AG08395 (cell line): Measurements from ENCODE around the gene GOLPH3.
"Not testable (repeated sequence)": the region's sequence is repeated elsewhere in the genome, so short reads cannot be mapped to it uniquely, and the experiment has no call there.

Source experiments
- DNase-seq: peaks from one replicate; pipeline ENCODE4 v3.0.0; 2012; ENCODE audit warnings: mixed read lengths, low spot score

Gene GOLPH3

DNA sequence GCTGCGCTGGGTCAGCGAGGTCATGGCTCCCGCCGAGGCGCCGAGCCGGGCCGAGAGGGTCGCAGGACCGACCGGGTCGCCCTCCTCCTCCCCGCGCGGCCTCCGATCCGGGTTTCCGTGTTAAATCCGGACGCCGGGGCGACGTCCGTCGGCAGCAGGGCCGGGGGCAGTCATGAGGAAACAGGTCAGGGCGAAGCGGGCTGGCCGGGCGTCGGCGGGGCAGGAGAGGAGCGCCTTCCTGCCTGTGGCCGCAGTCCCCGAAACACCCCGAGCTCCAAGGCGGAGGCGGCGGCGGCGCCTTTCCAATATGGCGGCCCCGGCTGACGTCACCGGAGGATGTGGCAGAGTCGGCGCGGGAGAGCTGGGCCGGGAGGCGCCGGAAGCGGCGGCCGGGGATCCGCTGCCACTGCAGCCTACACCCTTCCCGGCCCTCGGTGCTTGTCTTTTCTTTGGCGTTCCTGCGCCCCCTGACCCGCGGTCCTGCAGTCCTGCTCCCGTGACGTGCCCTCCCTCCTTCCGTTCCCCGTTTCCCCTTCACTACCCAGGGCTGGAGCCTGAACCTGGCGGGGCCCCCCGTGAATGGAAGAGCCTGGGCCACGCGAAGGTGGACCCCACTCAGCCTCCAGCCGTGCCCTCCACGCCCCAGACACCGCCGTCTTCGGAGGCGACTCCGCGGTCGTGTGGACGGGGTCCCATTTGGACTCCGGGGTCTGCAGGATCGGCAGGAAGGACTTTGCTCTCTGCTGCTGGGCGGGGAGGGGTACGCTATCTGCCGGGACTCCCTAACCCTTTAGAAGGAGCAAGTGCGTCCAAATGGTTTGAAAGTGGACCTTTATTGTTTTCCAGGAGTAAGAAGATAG, at the start of gene GOLPH3:
Gene GOLPH3 (minus strand): TSS at position 309 of the 860 bp plus-strand sequence. CDS start 285 bp downstream, at position 24.
- peak; percentile 92 for DNase-seq

DNA sequence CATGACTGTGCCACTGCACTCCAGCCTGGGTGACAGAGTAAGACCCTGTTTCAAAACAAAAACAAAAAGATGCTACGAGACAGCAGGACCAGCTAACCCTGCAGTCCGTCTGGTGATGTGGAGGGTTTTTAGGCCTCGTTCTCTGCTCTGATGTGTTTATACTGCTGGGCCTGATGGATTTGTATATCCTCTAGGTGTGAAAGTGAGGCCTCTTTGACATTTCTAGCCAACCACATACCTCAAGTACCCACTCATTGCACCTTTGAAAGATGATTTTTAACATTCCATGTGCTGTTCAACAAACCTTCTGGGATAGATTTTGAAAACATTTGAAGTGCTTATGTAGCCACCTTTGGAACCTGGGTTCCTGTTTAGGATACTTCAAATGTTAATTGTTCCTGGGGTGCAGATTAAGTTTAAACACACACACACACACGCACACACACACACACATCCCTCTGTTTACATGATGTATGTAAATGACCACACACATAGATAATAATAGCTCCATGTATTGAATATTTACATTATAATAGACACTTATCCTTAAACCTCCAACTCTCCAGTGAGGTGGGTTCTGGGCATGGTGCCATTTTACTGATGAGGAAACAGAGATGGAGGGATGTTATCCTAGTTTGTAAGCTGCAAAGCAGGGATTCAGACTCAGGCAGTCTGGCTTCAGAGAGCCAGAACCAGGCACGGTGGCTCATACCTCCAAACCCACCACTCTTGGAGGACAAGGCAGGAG, 48.8 kb upstream of the GOLPH3 start:
- DNase-seq = no peak

DNA sequence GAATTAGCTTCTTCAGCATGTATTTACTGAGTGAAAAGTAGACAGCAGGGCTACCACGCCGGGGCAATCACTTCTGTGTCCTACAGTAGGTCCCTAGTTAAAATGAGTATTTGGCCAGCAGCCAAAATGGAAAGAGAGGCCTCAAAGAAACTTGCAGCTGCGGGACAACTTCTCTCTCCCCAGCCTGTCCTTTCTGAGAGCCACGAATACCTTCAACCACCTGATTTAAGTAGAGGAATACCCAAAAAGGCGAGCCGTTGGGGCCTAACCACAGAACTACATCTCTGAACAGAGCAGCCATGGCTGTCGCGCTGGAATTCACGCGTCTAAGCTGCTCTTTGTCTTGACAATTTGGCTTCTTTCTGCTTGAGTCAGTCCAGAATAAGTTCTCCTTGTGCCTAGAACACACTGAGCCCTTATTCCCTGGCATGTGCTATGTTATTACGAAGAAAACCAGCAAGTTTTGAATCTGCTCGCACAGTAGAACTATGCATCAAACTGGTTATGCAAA, 43.8 kb upstream of the GOLPH3 start:
- no peak for DNase-seq

DNA sequence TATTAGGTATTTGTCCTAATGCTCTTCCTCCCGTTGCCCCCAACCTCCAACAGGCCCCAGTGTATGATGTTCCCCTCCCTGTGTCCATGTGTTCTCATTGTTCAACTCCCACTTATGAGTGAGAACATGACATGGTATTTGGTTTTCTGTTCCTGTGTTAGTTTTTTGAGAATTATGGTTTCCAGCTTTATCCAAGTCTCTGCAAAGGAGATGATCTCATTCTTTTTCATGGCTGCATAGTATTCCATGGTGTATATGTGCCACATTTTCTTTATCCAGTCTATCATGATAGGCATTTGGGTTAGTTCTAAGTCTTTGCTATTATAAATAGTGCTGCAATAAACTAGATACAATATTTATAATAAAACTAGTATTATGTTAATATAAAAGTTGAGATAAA, 40.2 kb upstream of the GOLPH3 start:
- DNase-seq = not testable (repeated sequence)

DNA sequence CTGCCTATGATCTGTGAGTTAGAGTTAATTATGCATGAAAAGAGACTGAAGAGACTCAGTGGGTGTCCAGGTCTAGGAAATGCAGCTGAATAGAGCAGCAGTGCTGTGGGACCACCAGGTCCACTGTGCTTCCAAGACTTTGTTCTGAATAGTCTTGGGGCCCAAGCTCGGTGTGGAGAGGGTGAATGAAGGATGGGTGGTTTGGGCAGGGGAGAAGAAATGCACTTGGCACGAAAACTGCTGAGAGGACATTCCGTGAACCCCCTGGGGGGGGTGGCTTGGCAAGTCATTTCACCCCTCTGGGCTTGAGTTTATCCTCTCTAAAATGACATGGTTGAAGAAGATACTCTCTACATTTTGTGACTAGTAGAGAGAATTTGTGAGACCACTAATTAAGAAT, 36.0 kb upstream of the GOLPH3 start:
- DNase-seq = no peak

DNA sequence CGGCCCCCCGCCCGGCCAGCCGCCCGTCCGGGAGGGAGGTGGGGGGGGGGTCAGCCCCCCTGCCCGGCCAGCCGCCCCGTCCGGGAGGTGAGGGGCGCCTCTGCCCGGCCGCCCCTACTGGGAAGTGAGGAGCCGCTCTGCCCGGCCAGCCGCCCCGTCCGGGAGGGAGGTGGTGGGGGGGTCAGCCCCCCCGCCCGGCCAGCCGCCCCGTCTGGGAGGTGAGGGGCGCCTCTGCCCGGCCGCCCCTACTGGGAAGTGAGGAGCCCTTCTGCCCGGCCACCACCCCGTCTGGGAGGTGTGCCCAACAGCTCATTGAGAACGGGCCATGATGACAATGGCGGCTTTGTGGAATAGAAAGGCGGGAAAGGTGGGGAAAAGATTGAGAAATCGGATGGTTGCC, 34.7 kb upstream of the GOLPH3 start:
- DNase-seq = not testable (repeated sequence)

GRCh38 chr5:32207355-32207634, 33.2 kb upstream of the GOLPH3 start:
- DNase-seq = no peak

- no peak for DNase-seq
These were observed 32.6 kb upstream of the GOLPH3 start for GRCh38 chr5:32206509-32207354.

- DNase-seq = no peak
These were observed 31.9 kb upstream of the GOLPH3 start for GRCh38 chr5:32206053-32206452.

GRCh38 chr5:32202394-32202793, 28.3 kb upstream of the GOLPH3 start:
- DNase-seq = peak; percentile 58

DNA sequence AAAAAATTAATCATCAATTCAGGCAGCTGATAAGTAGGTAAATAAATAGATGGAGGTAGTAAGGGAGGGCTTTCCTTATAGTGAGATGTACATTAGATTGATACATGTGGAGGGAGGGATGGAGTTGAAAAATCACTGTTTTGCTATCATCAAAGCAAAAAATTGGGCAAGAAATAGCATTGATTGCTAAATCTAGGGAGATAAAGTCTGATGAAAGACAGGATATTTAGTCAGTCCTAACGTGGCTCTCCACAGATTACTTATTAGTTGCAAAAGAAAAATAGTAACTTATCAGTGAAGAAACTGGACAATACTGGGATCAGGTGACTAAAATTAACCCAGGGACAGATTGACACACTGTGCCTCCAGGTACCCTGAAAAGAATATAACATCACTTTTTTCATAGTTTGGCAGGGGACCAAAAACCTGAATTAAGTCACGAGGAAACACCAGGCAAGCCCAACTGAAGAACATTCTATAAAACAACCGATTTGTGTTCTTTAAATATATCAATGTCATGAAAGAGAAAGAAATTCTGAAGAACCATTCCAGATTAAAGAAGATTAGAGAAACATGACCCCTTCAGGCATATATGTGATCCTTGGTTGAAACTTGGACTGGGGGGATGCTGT, 27.1 kb upstream of the GOLPH3 start:
- DNase-seq = no peak

DNA sequence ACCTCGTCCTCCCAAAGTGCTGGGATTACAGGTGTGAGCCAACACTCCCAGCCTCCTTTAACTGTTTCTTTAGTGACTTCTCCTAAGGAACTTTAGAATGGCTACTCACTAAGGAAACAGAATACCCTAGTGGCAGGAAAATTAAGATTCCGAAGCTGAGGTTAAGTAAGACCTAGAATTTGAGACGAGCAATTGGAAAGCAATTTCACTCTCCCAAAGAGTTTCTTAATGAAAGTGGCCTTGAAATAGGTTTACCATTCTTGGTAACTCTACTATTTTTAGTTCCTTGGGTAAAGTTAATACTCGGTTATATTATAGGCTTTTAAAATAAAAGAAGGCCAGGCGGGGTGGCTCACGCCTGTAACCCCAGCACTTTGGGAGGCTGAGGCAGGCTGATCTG, 22.9 kb upstream of the GOLPH3 start:
- DNase-seq = no peak

DNA sequence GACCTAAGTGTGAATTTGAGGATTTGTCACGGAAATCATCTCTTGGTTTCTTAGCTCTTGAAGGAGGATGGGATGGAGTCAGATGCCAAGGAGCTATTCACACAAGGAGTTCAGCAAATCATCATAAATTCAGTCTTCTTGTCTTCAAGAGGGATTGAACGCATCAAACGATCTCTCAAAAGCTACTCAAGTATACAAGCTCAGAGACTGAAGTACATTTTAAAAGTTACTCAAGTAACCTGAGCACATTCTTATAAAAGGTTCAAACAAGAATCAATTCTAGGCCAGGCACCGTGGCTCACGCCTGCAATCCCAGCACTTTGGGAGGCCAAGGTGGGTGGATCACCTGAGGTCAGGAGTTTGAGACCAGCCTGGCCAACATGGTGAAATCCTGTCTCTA, 21.1 kb upstream of the GOLPH3 start:
- no peak for DNase-seq

DNA sequence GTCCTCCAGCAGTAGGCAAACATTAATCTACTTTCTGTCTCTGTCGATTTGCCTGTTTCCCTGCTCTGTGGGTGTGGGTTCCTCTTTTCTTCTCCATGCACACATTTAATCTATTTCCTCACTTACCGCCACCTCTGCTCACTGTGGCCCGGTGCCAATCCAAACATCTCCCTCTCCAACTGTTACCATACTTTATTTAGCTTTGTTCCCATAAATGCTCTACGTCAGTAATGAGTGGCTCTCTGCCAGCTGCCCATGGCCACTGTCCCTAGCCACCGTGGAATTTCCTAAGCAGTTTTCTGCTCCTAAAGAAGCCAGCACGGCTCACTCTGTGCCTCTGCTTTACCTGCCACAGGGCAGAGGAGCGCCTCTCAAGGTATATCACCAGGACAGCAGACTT, 19.5 kb upstream of the GOLPH3 start:
- no peak for DNase-seq

DNA sequence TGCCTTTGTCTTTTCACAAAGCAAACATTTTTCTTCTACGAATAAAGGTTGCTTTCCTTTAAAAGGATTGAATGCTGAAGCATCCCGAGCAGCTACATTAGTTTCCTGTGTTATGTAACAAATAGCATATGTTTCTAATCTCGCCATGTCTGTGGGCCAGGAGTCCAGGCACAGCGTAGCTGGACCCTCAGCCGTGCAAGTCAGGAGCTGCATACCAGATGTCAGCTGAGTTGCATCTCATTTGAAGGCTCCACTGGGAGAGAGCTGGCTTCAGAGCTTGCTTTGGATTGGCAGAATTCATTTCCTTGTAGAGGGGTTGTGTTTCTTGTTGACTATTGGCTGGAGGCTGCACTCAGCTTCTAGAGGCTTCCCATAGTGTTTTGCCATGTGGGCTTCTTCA, 16.0 kb upstream of the GOLPH3 start:
- peak; percentile 78 for DNase-seq

- DNase-seq = no peak
These were observed 13.6 kb upstream of the GOLPH3 start for GRCh38 chr5:32187675-32188074.

GRCh38 chr5:32182463-32183063, 8.4 kb upstream of the GOLPH3 start:
- no peak for DNase-seq

GRCh38 chr5:32173267-32174010, 680 bp downstream of the GOLPH3 start:
- DNase-seq = peak; percentile 42

- no peak for DNase-seq
These were observed 1.2 kb downstream of the GOLPH3 start for GRCh38 chr5:32172923-32173266.

GRCh38 chr5:32172186-32172911, 1.8 kb downstream of the GOLPH3 start:
- not testable (repeated sequence) for DNase-seq
